WTC11 (cell line): ENCODE results near the gene TNRC6A. TPM values are rescaled to one million over a fixed set of nuclear protein-coding genes. Genes with fewer than 3 reads are reported as not detected.

Experiments
- ATAC-seq: fragments of 200-7000 bp; cut with Tn5 transposase; 2 replicates; pipeline ENCODE4 v1.10.0; 2021; ENCODE audit warnings: mild to moderate bottlenecking, moderate library complexity
- CTCF ChIA-PET: fragments of 300-600 bp; sonication (Branson Sonifier 250); formaldehyde crosslinking; loops from one replicate; lab custom pipeline; 2021; ENCODE audit warnings: antibody characterized with exemption; lab: Charles Lee
- POLR2A ChIA-PET: fragments of 350-600 bp; sonication (Branson Sonifier 250); formaldehyde crosslinking; loops from one replicate; lab custom pipeline; 2021; ENCODE audit warnings: antibody characterized with exemption; lab: Charles Lee
- DNase-seq: peaks from one replicate; pipeline ENCODE4 v3.0.0; 2021; ENCODE audit warnings: low spot score
- H3K27ac Mint-ChIP-seq: 2 replicates; pipeline ENCODE4 v1.8.0; 2021; ENCODE audit warnings: mixed read lengths
- H3K27me3 Mint-ChIP-seq: 2 replicates; pipeline ENCODE4 v1.8.0; 2021; ENCODE audit warnings: low read depth, mild to moderate bottlenecking, moderate library complexity, mixed read lengths
- H3K36me3 Mint-ChIP-seq: 2 replicates; pipeline ENCODE4 v1.8.0; 2021; ENCODE audit warnings: mixed read lengths
- H3K4me1 Mint-ChIP-seq: 2 replicates; pipeline ENCODE4 v1.8.0; 2022; ENCODE audit warnings: mixed read lengths
- H3K4me3 Mint-ChIP-seq: 2 replicates; pipeline ENCODE4 v1.8.0; 2021; ENCODE audit warnings: mild to moderate bottlenecking, moderate library complexity, mixed read lengths
- H3K9me3 Mint-ChIP-seq: 2 replicates; pipeline ENCODE4 v1.8.0; 2021; ENCODE audit warnings: mixed read lengths
- AR ChIP-seq: fragments of 250-450 bp; sonication (Bioruptor Pico); IDR thresholded peaks from 2 replicates; pipeline ENCODE4 v1.9.0; 2021; ENCODE audit warnings: mild to moderate bottlenecking
- ERG ChIP-seq: fragments of 250-450 bp; sonication (Bioruptor Pico); IDR thresholded peaks from 2 replicates; pipeline ENCODE4 v1.8.0; 2021; ENCODE audit warnings: mild to moderate bottlenecking
- ESRRA ChIP-seq: sonication (generic); formaldehyde crosslinking; IDR thresholded peaks from 2 replicates; pipeline ENCODE4 v1.8.1; 2022; ENCODE audit warnings: mild to moderate bottlenecking, missing genetic modification reagents, borderline replicate concordance
- GRHL2 ChIP-seq: fragments of 250-450 bp; sonication (Bioruptor Pico); IDR thresholded peaks from 2 replicates; pipeline ENCODE4 v1.8.0; 2022; ENCODE audit warnings: mild to moderate bottlenecking, moderate library complexity; ENCODE audit not compliant: insufficient replicate concordance, severe bottlenecking
- HMGA2 ChIP-seq: fragments of 250-450 bp; sonication (Bioruptor Pico); IDR thresholded peaks from 2 replicates; pipeline ENCODE4 v1.4.0; 2021; ENCODE audit warnings: mild to moderate bottlenecking, moderate library complexity
- KAT7 ChIP-seq: sonication (generic); formaldehyde crosslinking; IDR thresholded peaks from 2 replicates; pipeline ENCODE4 v1.8.1; 2023; ENCODE audit warnings: missing genetic modification reagents, mild to moderate bottlenecking, borderline replicate concordance
- MYBL2 ChIP-seq: sonication (generic); formaldehyde crosslinking; IDR thresholded peaks from 2 replicates; pipeline ENCODE4 v1.8.1; 2023; ENCODE audit warnings: mild to moderate bottlenecking, moderate library complexity, missing genetic modification reagents
- NFATC4 ChIP-seq: fragments of 250-450 bp; sonication (Bioruptor Pico); IDR thresholded peaks from 2 replicates; pipeline ENCODE4 v1.9.0; 2021; ENCODE audit warnings: mild to moderate bottlenecking
- PRDM15 ChIP-seq: sonication (generic); formaldehyde crosslinking; IDR thresholded peaks from 2 replicates; pipeline ENCODE4 v1.8.0; 2022; ENCODE audit warnings: missing genetic modification reagents
- PREB ChIP-seq: sonication (generic); formaldehyde crosslinking; IDR thresholded peaks from 2 replicates; pipeline ENCODE4 v1.8.1; 2022; ENCODE audit warnings: mild to moderate bottlenecking, missing genetic modification reagents, moderate library complexity, borderline replicate concordance
- SP1 ChIP-seq: sonication (generic); formaldehyde crosslinking; conservative IDR thresholded peaks from 2 replicates; pipeline ENCODE4 v1.8.1; 2022; ENCODE audit warnings: missing genetic modification reagents
- STAT6 ChIP-seq: sonication (generic); formaldehyde crosslinking; conservative IDR thresholded peaks from 2 replicates; pipeline ENCODE4 v1.8.1; 2023; ENCODE audit warnings: mild to moderate bottlenecking, low read depth, missing genetic modification reagents, moderate library complexity
- TCF7 ChIP-seq: sonication (generic); formaldehyde crosslinking; IDR thresholded peaks from 2 replicates; pipeline ENCODE4 v1.8.0; 2022; ENCODE audit warnings: mild to moderate bottlenecking, low read depth, missing genetic modification reagents, moderate library complexity
- USF2 ChIP-seq: sonication (generic); formaldehyde crosslinking; IDR thresholded peaks from 2 replicates; pipeline ENCODE4 v1.8.1; 2023; ENCODE audit warnings: mild to moderate bottlenecking, missing genetic modification reagents, moderate library complexity
- total RNA-seq: library from RNA; stranded (reverse); gene quantifications from 3 replicates; pipeline ENCODE4 v1.2.3, GENCODE V29; 2021

The TNRC6A gene
- total RNA-seq, 1 experiment from 2014 or later, result 86.3 TPM

- DNase-seq, result no peak
- Mint-ChIP-seq H3K27ac (no peak overlapping the region), H3K36me3 (no peaks in the 10 kb centered on the region), H3K27me3 (no peaks in the 10 kb centered on the region), H3K9me3 (peaks cover 6% of the 10 kb centered on the region), H3K4me1 (no peaks in the 10 kb centered on the region), H3K4me3 (no peak overlapping the region)
- CTCF ChIA-PET, result no interaction called here
- TF ChIP-seq USF2 (no peak), PREB (CRISPR knock-in tag) (no peak), ESRRA (CRISPR knock-in tag) (no peak), PRDM15 (no peak), STAT6 (no peak), ERG (no peak), TCF7 (no peak), GRHL2 (no peak), AR (no peak), HMGA2 (no peak), NFATC4 (CRISPR knock-in tag) (no peak)
- no peak for ATAC-seq
- POLR2A ChIA-PET, result no interaction called here
Observed at GRCh38 chr16:24692854-24693253, 36.6 kb upstream of the TNRC6A start.

GRCh38 chr16:24694931-24695330, 34.5 kb upstream of the TNRC6A start:
- H3K4me3 Mint-ChIP-seq, result no peak overlapping the region
- DNase-seq (no peak), ATAC-seq (peak; percentile 26; the same call in 1 of the 2 replicates)
- ChIA-PET CTCF (interaction anchor here (0.6 to 1.3 kb wide), 5 partner anchors 10 to 25 kb away, joined by 3 to 7 read pairs (median 3); no protein-coding TSS in a partner anchor), POLR2A (no interaction called here)
- TF ChIP-seq SP1 (no peak), MYBL2 (CRISPR knock-in tag) (no peak), KAT7 (CRISPR knock-in tag) (no peak)
- peaks cover 6% of the 10 kb centered on the region for H3K9me3 Mint-ChIP-seq
- no peaks in the 10 kb centered on the region for H3K4me1 Mint-ChIP-seq
- no peak overlapping the region for H3K27ac Mint-ChIP-seq
- no peaks in the 10 kb centered on the region for H3K36me3 Mint-ChIP-seq
- H3K27me3 Mint-ChIP-seq, result no peaks in the 10 kb centered on the region; the same call in 1 of the 2 replicates
